ENCODE data around the gene VTI1A.

Gene VTI1A

GRCh38 chr10:112409755-112410154 lies 37.3 kb upstream of the VTI1A start:
- DNase-seq (ENCODE audit: low spot score) = no peak
- no peak for TF ChIP-seq CTCF (IDR thresholded peaks at IDR 0.05; ENCODE audit: extremely low read depth, insufficient read depth, missing control alignments)
- in situ Hi-C loops (cut with MboI; ENCODE audit: low pct_unique_long_range_greater_than_20kb, low sequenced_read_pairs, unreplicated experiment) = no loop called here

- in situ Hi-C loops (cut with MboI; ENCODE audit: low pct_unique_long_range_greater_than_20kb, low sequenced_read_pairs, unreplicated experiment) = no loop called here
- TF ChIP-seq CTCF (IDR thresholded peaks at IDR 0.05; ENCODE audit: extremely low read depth, insufficient read depth, missing control alignments) = no peak
- no peak for DNase-seq (ENCODE audit: low spot score)
Observed at GRCh38 chr10:112412696-112413095, 34.3 kb upstream of the VTI1A start.

- DNase-seq (ENCODE audit: low spot score) = no peak
- no peak for TF ChIP-seq CTCF (IDR thresholded peaks at IDR 0.05; ENCODE audit: extremely low read depth, insufficient read depth, missing control alignments)
- in situ Hi-C loops (cut with MboI; ENCODE audit: low pct_unique_long_range_greater_than_20kb, low sequenced_read_pairs, unreplicated experiment) = no loop called here
Observed at GRCh38 chr10:112421731-112422130, 25.3 kb upstream of the VTI1A start.

GRCh38 chr10:112424651-112425050 lies 22.4 kb upstream of the VTI1A start:
- DNase-seq (ENCODE audit: low spot score) = no peak
- no peak for TF ChIP-seq CTCF (IDR thresholded peaks at IDR 0.05; ENCODE audit: extremely low read depth, insufficient read depth, missing control alignments)
- in situ Hi-C loops (cut with MboI; ENCODE audit: low pct_unique_long_range_greater_than_20kb, low sequenced_read_pairs, unreplicated experiment) = loop anchor here (25.0 kb wide), 1 partner anchor 237 kb away; the partner anchor contains the start of gene GPAM

GRCh38 chr10:112426111-112426510 lies 20.9 kb upstream of the VTI1A start:
- DNase-seq (ENCODE audit: low spot score) = no peak
- in situ Hi-C loops (cut with MboI; ENCODE audit: low pct_unique_long_range_greater_than_20kb, low sequenced_read_pairs, unreplicated experiment) = loop anchor here (25.0 kb wide), 1 partner anchor 239 kb away; the partner anchor contains the start of gene GPAM

GRCh38 chr10:112429147-112429546 lies 17.9 kb upstream of the VTI1A start:
- no peak for DNase-seq (ENCODE audit: low spot score)
- no peak for TF ChIP-seq CTCF (IDR thresholded peaks at IDR 0.05; ENCODE audit: extremely low read depth, insufficient read depth, missing control alignments)
- in situ Hi-C loops (cut with MboI; ENCODE audit: low pct_unique_long_range_greater_than_20kb, low sequenced_read_pairs, unreplicated experiment) = loop anchor here (25.0 kb wide), 1 partner anchor 242 kb away; the partner anchor contains the start of gene GPAM

More at GRCh38 chr10:112426111-112426510, 20.9 kb upstream of the VTI1A start:
- TF ChIP-seq CTCF (IDR thresholded peaks at IDR 0.05; ENCODE audit: extremely low read depth, insufficient read depth, missing control alignments) = no peak
